Gastrocnemius medialis (tissue), 4 donors: ENCODE data around the gene SORBS1. TPM values are rescaled to one million over a fixed set of nuclear protein-coding genes. Genes with fewer than 3 reads are reported as not detected.

Experiments
- ATAC-seq, 2 donors: fragments of 150-250 bp; one replicate each; pipeline ENCODE4 v1.9.1; 2016
- DNase-seq, 2 donors: peaks; one replicate each; pipeline ENCODE4 v3.0.0-alpha.2; 2019
- H3K27ac ChIP-seq, 4 donors: fragments of 200-600 bp; sonication (generic); 1 replicate in 1 of 4; 2 replicates in 3 of 4; pipeline ENCODE4 v1.5.1; 2016 to 2018; ENCODE audit warnings: mild to moderate bottlenecking in 2 of 4, moderate library complexity in 1 of 4
- H3K27me3 ChIP-seq, 3 donors: fragments of 200-600 bp; sonication (generic) in 2 of 3; 1 replicate in 1 of 3; 2 replicates in 2 of 3; pipeline versions ENCODE4 v1.5.1 to v1.6.0; 2016 to 2019; ENCODE audit warnings: mild to moderate bottlenecking in 1 of 3, moderate library complexity in 1 of 3
- H3K36me3 ChIP-seq, 2 donors: fragments of 200-600 bp; sonication (generic) in 1 of 2; one replicate each; pipeline ENCODE4 v1.5.1; 2017 to 2018
- H3K4me1 ChIP-seq, 2 donors: fragments of 200-600 bp; sonication (generic) in 1 of 2; one replicate each; pipeline ENCODE4 v1.5.1; 2016 to 2017; ENCODE audit warnings: mild to moderate bottlenecking in 2 of 2
- H3K4me3 ChIP-seq, 4 donors: fragments of 200-600 bp; sonication (generic) in 3 of 4; 1 replicate in 1 of 4; 2 replicates in 3 of 4; pipeline ENCODE4 v1.5.1; 2016 to 2019; ENCODE audit warnings: mild to moderate bottlenecking in 2 of 4
- H3K9me3 ChIP-seq, 3 donors: fragments of 200-600 bp; sonication (generic) in 2 of 3; 1 replicate in 1 of 3; 2 replicates in 2 of 3; pipeline ENCODE4 v1.5.1; 2016 to 2019
- POLR2A ChIP-seq, 2 donors: fragments of 450-650 bp; IDR thresholded peaks; one replicate each; pipeline ENCODE4 v1.6.1; 2017; ENCODE audit warnings: antibody characterized with exemption in 2 of 2, mild to moderate bottlenecking in 2 of 2, moderate library complexity in 2 of 2
- in situ Hi-C, 4 donors: fragments of 200-750 bp; cut with MboI; loops; one replicate each; pipeline versions ENCODE4 v1.15.0 to v1.8.0; 2017; ENCODE audit warnings: low sequenced_read_pairs in 4 of 4
- intact Hi-C: fragments of 100-400 bp; cut with DNase I; formaldehyde crosslinking; loops from one replicate; pipeline ENCODE4 v1.15.1; 2023; ENCODE audit warnings: low total_unique reads
- total RNA-seq, 4 donors: library from RNA; depleted of rRNA; stranded (reverse); fragments of >200 nt; gene quantifications; one replicate each; pipeline versions ENCODE4 v1.1.0 to v1.2.3, GENCODE V29; 2016
- TF ChIP-seq, protein P1 (sequence below), 5 experiments: fragments of 450-650 bp in 3 of 5; fragments of 200-600 bp in 2 of 5; sonication (generic) in 2 of 5; IDR thresholded peaks in 4 of 5; conservative IDR thresholded peaks in 1 of 5; 1 replicate in 4 of 5; 2 replicates in 1 of 5; pipeline ENCODE4 v1.5.1; 2016 to 2019; ENCODE audit warnings: antibody characterized with exemption in 5 of 5, mild to moderate bottlenecking in 3 of 5, moderate library complexity in 3 of 5

SORBS1 gene
- total RNA-seq, 4 donors from 2014 or later: 146 to 331 (median 186) TPM

- peaks cover 0 to 50% of the 10 kb centered on the region in 2 donors for H3K36me3 ChIP-seq
- H3K4me3 ChIP-seq: no peak overlapping the region
- H3K27ac ChIP-seq: peak overlapping the region; percentile 76 to 88 (median 82)
- no peak for TF ChIP-seq POLR2A (IDR thresholded peaks at IDR 0.05)
- TF ChIP-seq, protein P1, sequence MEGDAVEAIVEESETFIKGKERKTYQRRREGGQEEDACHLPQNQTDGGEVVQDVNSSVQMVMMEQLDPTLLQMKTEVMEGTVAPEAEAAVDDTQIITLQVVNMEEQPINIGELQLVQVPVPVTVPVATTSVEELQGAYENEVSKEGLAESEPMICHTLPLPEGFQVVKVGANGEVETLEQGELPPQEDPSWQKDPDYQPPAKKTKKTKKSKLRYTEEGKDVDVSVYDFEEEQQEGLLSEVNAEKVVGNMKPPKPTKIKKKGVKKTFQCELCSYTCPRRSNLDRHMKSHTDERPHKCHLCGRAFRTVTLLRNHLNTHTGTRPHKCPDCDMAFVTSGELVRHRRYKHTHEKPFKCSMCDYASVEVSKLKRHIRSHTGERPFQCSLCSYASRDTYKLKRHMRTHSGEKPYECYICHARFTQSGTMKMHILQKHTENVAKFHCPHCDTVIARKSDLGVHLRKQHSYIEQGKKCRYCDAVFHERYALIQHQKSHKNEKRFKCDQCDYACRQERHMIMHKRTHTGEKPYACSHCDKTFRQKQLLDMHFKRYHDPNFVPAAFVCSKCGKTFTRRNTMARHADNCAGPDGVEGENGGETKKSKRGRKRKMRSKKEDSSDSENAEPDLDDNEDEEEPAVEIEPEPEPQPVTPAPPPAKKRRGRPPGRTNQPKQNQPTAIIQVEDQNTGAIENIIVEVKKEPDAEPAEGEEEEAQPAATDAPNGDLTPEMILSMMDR (IDR thresholded peaks at IDR 0.05 in 4 of 5, conservative IDR thresholded peaks at IDR 0.05 in 1 of 5): no peak
- intact Hi-C loops (no loop called here), in situ Hi-C loops (no loop called here)
- H3K4me1 ChIP-seq: peaks cover 31 to 40% of the 10 kb centered on the region in 2 donors
- H3K27me3 ChIP-seq: no peaks in the 10 kb centered on the region
- DNase-seq: no peak
- no peaks in the 10 kb centered on the region for H3K9me3 ChIP-seq
- ATAC-seq: peak in 1 of 2 donors; percentile 34
Observed at GRCh38 chr10:95335933-95336699, 225.1 kb downstream of the SORBS1 start.

DNA sequence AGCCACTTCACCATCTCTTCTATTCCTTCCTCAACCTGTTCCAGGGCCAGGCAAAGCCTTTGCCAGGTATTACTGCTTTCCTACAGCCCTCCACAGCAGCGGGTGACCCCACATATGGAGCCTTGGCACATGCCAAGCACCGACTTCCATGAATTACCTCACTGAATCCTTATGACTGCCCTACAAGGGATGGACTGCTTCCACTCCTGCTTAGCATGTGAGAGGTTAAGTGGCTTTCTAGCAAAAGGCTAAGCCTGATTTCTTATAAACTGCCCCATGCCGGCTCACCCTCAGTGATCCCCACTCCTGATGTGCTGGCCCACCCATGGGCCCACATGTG, 226.4 kb downstream of the SORBS1 start:
- H3K9me3 ChIP-seq: no peaks in the 10 kb centered on the region
- peaks cover 0 to 36% of the 10 kb centered on the region in 2 donors for H3K36me3 ChIP-seq
- TF ChIP-seq, protein P1 (IDR thresholded peaks at IDR 0.05 in 4 of 5, conservative IDR thresholded peaks at IDR 0.05 in 1 of 5): no peak
- TF ChIP-seq POLR2A (IDR thresholded peaks at IDR 0.05): peak in 1 of 2 donors; percentile 28
- in situ Hi-C loops: no loop called here
- peak overlapping the region; percentile 76 to 88 (median 82) for H3K27ac ChIP-seq
- no peaks in the 10 kb centered on the region for H3K27me3 ChIP-seq
- H3K4me3 ChIP-seq: no peak overlapping the region
- DNase-seq (no peak), ATAC-seq (peak in 1 of 2 donors; percentile 2)
- H3K4me1 ChIP-seq: peaks cover 31 to 51% of the 10 kb centered on the region in 2 donors
- intact Hi-C loops: no loop called here

GRCh38 chr10:95333997-95334804, 227.0 kb downstream of the SORBS1 start:
- no peaks in the 10 kb centered on the region for H3K9me3 ChIP-seq
- in situ Hi-C loops: no loop called here
- H3K27ac ChIP-seq: peak overlapping the region; percentile 76 to 88 (median 82)
- peak; percentile 54 to 74 for ATAC-seq
- intact Hi-C loops: no loop called here
- no peak overlapping the region for H3K4me3 ChIP-seq
- peaks cover 0 to 31% of the 10 kb centered on the region in 2 donors for H3K36me3 ChIP-seq
- peak; percentile 20 to 47 for TF ChIP-seq POLR2A (IDR thresholded peaks at IDR 0.05)
- TF ChIP-seq, protein P1 (IDR thresholded peaks at IDR 0.05 in 4 of 5, conservative IDR thresholded peaks at IDR 0.05 in 1 of 5): no peak
- H3K4me1 ChIP-seq: peaks cover 35 to 57% of the 10 kb centered on the region in 2 donors
- no peaks in the 10 kb centered on the region for H3K27me3 ChIP-seq
- peak; percentile 26 to 40 for DNase-seq

DNA sequence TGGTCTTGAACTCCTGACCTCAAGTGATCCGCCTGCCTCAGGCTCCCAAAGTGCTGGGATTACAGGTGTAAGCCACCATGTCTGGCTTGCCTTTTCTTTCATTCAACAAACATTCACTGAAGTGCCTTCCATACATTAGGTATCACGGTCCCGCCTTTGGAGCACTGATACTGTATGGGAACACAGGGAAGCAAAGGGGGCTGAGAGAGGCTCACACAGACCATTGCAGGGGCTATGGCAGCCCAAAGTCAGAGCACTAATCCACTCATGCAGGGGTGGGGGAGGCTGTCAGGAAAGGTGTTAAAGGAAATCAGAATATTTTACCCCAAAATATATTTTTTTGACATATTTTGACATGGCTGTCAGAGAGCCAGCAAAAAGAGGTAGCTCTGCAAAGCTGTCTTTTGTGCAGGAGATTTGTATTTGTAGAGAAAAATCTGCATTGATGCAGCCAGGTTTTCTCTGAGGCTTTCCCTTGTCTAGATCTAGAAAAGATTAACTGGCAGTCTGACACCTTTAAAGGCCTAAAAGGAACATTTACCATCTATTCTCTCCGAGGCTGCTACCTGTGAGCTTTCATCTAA, 228.4 kb downstream of the SORBS1 start:
- Histone ChIP-seq H3K36me3 (peaks cover 0 to 16% of the 10 kb centered on the region in 2 donors), H3K9me3 (no peaks in the 10 kb centered on the region), H3K4me1 (peaks cover 50 to 71% of the 10 kb centered on the region in 2 donors), H3K27me3 (no peaks in the 10 kb centered on the region), H3K27ac (peak overlapping the region; percentile 76 to 88 (median 82)), H3K4me3 (no peak overlapping the region)
- in situ Hi-C loops (no loop called here), intact Hi-C loops (no loop called here)
- ATAC-seq (no peak), DNase-seq (no peak)
- TF ChIP-seq POLR2A (IDR thresholded peaks at IDR 0.05): no peak
- TF ChIP-seq, protein P1 (IDR thresholded peaks at IDR 0.05 in 4 of 5, conservative IDR thresholded peaks at IDR 0.05 in 1 of 5): no peak
